Measurements from ENCODE around the gene BBS5. TPM values are rescaled to one million over a fixed set of nuclear protein-coding genes. Genes with fewer than 3 reads are reported as not detected.

BBS5 gene
- polyA plus RNA-seq, 1 donor from 2014 or later, result 9.1 TPM

- H3K9me3 ChIP-seq (ENCODE audit: low read length), result no peaks in the 10 kb centered on the region
- no peak overlapping the region for H2AFZ ChIP-seq (ENCODE audit: low read depth, low read length)
- no peaks in the 10 kb centered on the region for H3K9me2 ChIP-seq (ENCODE audit: insufficient read depth, low read length)
- no peak overlapping the region for H3K4me3 ChIP-seq (ENCODE audit: low read length)
- H3K27me3 ChIP-seq (ENCODE audit: insufficient read depth, low read depth, low read length), result no peaks in the 10 kb centered on the region
- TF ChIP-seq SMC3 (conservative IDR thresholded peaks at IDR 0.05; ENCODE audit: poor library complexity) (no peak), RAD21 (conservative IDR thresholded peaks at IDR 0.05) (no peak), REST (IDR thresholded peaks at IDR 0.05; ENCODE audit: borderline replicate concordance) (no peak), POLR2AphosphoS5 (IDR thresholded peaks at IDR 0.05) (no peak), EP300 (conservative IDR thresholded peaks at IDR 0.05; ENCODE audit: poor library complexity, severe bottlenecking) (no peak), TAF1 (IDR thresholded peaks at IDR 0.05; ENCODE audit: low read depth) (no peak), EZH2 (IDR thresholded peaks at IDR 0.05; ENCODE audit: borderline replicate concordance, insufficient read depth, low read length, poor library complexity, severe bottlenecking) (no peak), MXI1 (conservative IDR thresholded peaks at IDR 0.05; ENCODE audit: poor library complexity, severe bottlenecking) (no peak), CTCF (IDR thresholded peaks at IDR 0.05; ENCODE audit: poor library complexity, severe bottlenecking) (no peak)
- H3K4me2 ChIP-seq (ENCODE audit: low read length), result no peak overlapping the region
- no peaks in the 10 kb centered on the region for H3K79me2 ChIP-seq (replicated peaks; ENCODE audit: insufficient read depth, low read length)
- H4K20me1 ChIP-seq (ENCODE audit: insufficient read depth), result no peaks in the 10 kb centered on the region
- H3F3A ChIP-seq (ENCODE audit: insufficient read depth, low read length, poor library complexity, severe bottlenecking), result no peaks in the 10 kb centered on the region
- H3K9ac ChIP-seq (ENCODE audit: low read length), result no peak overlapping the region
- no peak overlapping the region for H3K27ac ChIP-seq (ENCODE audit: low read length)
- H3K36me3 ChIP-seq (ENCODE audit: insufficient read depth, low read length), result no peaks in the 10 kb centered on the region
These were observed 30.7 kb downstream of the BBS5 start for GRCh38 chr2:169509955-169510354.

GRCh38 chr2:169510496-169510895 lies 31.2 kb downstream of the BBS5 start:
- Histone ChIP-seq H3K9me2 (ENCODE audit: insufficient read depth, low read length) (no peaks in the 10 kb centered on the region), H3K27me3 (ENCODE audit: insufficient read depth, low read depth, low read length) (no peaks in the 10 kb centered on the region), H2AFZ (ENCODE audit: low read depth, low read length) (no peak overlapping the region), H3K9me3 (ENCODE audit: low read length) (no peaks in the 10 kb centered on the region), H3K36me3 (ENCODE audit: insufficient read depth, low read length) (no peaks in the 10 kb centered on the region), H3F3A (ENCODE audit: insufficient read depth, low read length, poor library complexity, severe bottlenecking) (no peaks in the 10 kb centered on the region), H3K9ac (ENCODE audit: low read length) (no peak overlapping the region), H3K4me3 (ENCODE audit: low read length) (no peak overlapping the region), H3K27ac (ENCODE audit: low read length) (no peak overlapping the region), H3K79me2 (replicated peaks; ENCODE audit: insufficient read depth, low read length) (no peaks in the 10 kb centered on the region), H3K4me2 (ENCODE audit: low read length) (no peak overlapping the region), H4K20me1 (ENCODE audit: insufficient read depth) (no peaks in the 10 kb centered on the region)
- TF ChIP-seq EZH2 (IDR thresholded peaks at IDR 0.05; ENCODE audit: borderline replicate concordance, insufficient read depth, low read length, poor library complexity, severe bottlenecking) (no peak), MXI1 (conservative IDR thresholded peaks at IDR 0.05; ENCODE audit: poor library complexity, severe bottlenecking) (no peak), TAF1 (IDR thresholded peaks at IDR 0.05; ENCODE audit: low read depth) (no peak), RAD21 (conservative IDR thresholded peaks at IDR 0.05) (no peak), CTCF (IDR thresholded peaks at IDR 0.05; ENCODE audit: poor library complexity, severe bottlenecking) (no peak), EP300 (conservative IDR thresholded peaks at IDR 0.05; ENCODE audit: poor library complexity, severe bottlenecking) (no peak), REST (IDR thresholded peaks at IDR 0.05; ENCODE audit: borderline replicate concordance) (no peak), POLR2AphosphoS5 (IDR thresholded peaks at IDR 0.05) (no peak), SMC3 (conservative IDR thresholded peaks at IDR 0.05; ENCODE audit: poor library complexity) (no peak)

Measured in neural cell (in vitro differentiated cells).